ENCODE measurements around the gene ZC3H14.

DNA sequence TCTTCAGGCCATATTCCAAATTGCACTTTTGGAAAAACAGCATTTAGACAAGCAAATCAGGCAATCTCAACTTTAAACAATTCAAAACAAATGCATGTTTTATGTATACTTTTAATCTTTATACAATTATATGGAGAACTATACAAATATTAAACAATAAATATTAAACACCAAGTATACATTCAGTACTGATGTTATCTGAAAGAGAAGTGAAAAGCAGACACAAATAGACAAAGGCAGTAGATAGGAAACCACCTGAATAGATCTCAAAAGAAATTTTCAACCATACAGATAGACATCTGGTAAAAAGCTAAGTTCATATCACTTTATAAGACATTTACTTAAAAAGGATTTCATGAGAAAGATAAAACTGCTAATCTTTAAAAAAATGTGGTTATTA lies 65.2 kb downstream of the ZC3H14 start:
- TF ChIP-seq, protein P1, sequence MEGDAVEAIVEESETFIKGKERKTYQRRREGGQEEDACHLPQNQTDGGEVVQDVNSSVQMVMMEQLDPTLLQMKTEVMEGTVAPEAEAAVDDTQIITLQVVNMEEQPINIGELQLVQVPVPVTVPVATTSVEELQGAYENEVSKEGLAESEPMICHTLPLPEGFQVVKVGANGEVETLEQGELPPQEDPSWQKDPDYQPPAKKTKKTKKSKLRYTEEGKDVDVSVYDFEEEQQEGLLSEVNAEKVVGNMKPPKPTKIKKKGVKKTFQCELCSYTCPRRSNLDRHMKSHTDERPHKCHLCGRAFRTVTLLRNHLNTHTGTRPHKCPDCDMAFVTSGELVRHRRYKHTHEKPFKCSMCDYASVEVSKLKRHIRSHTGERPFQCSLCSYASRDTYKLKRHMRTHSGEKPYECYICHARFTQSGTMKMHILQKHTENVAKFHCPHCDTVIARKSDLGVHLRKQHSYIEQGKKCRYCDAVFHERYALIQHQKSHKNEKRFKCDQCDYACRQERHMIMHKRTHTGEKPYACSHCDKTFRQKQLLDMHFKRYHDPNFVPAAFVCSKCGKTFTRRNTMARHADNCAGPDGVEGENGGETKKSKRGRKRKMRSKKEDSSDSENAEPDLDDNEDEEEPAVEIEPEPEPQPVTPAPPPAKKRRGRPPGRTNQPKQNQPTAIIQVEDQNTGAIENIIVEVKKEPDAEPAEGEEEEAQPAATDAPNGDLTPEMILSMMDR (IDR thresholded peaks at IDR 0.05; ENCODE audit: poor library complexity): no peak
- TF ChIP-seq EZH2 (IDR thresholded peaks at IDR 0.05; ENCODE audit: borderline replicate concordance): no peak
